Kidney tubule cell (primary cell): ENCODE data around the gene LRP10.
"Not testable (repeated sequence)": the region's sequence is repeated elsewhere in the genome, so short reads cannot be mapped to it uniquely, and the experiment has no call there.

ENCODE experiments used
- DNase-seq: peaks from one replicate; pipeline ENCODE4 v3.0.0-alpha.2; 2018; ENCODE audit warnings: low spot score

The LRP10 gene, protein sequence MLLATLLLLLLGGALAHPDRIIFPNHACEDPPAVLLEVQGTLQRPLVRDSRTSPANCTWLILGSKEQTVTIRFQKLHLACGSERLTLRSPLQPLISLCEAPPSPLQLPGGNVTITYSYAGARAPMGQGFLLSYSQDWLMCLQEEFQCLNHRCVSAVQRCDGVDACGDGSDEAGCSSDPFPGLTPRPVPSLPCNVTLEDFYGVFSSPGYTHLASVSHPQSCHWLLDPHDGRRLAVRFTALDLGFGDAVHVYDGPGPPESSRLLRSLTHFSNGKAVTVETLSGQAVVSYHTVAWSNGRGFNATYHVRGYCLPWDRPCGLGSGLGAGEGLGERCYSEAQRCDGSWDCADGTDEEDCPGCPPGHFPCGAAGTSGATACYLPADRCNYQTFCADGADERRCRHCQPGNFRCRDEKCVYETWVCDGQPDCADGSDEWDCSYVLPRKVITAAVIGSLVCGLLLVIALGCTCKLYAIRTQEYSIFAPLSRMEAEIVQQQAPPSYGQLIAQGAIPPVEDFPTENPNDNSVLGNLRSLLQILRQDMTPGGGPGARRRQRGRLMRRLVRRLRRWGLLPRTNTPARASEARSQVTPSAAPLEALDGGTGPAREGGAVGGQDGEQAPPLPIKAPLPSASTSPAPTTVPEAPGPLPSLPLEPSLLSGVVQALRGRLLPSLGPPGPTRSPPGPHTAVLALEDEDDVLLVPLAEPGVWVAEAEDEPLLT

DNA sequence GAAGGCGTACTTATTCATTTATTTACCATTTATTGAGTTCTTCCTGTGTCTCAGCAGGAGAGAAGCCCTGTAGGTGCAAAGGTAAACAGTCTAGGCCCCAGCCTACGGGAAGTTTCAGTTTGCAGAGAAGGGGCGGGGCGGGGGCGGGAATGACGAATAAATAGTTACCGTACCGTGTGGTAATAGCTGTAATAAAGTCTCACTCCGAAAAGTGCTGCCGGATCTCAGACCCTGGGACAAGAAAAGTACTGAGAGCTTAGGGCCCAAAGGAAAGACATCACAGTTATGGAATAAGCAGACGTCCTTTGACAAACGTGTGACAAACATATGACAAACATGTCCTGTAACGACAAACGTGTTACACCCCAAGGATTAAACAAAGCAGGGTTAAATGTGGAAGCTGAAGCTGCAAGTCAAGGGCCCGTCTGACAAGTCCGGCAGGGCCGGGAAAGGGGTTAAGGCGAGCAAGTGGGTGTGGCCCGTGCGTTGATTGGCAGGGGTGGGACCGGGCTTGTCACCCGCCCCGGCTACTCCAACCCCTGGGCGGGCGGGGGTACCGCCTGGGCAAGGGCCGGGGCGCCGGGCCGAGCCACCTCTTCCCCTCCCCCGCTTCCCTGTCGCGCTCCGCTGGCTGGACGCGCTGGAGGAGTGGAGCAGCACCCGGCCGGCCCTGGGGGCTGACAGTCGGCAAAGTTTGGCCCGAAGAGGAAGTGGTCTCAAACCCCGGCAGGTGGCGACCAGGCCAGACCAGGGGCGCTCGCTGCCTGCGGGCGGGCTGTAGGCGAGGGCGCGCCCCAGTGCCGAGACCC is at the start of gene LRP10:
Gene LRP10 (plus strand): TSS at position 517 of the 809 bp plus-strand sequence. CDS start 564 bp downstream, outside the sequence.
- peak; percentile 91 for DNase-seq

DNA sequence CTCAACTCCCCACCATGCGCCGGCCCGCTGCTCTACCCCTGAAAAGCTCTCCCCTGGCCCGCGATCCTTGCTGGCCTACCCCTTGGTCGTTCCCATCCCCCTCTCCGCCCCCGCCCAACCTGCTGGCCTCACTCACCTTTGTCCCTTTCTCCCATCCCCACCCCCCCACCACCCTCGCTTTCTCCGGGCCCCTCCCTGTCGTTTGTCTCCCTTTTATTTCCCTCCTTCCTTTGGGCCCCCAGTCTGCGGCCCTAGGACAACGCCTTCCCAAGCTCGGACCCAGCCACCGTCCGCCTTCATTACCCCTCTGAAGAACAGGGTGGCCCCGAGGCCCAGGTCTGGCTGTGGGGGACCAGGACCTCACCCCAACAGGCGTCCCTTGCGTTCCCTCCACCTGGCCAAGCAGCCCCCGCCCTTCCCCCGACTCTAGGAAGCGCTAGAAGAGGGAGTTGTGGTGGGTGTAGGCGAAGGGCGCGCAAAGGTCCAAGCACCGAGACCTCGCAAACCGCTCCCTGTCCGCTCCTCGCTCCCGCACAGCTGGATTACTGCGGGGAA is 49.4 kb upstream of the LRP10 start:
- DNase-seq = no peak

DNA sequence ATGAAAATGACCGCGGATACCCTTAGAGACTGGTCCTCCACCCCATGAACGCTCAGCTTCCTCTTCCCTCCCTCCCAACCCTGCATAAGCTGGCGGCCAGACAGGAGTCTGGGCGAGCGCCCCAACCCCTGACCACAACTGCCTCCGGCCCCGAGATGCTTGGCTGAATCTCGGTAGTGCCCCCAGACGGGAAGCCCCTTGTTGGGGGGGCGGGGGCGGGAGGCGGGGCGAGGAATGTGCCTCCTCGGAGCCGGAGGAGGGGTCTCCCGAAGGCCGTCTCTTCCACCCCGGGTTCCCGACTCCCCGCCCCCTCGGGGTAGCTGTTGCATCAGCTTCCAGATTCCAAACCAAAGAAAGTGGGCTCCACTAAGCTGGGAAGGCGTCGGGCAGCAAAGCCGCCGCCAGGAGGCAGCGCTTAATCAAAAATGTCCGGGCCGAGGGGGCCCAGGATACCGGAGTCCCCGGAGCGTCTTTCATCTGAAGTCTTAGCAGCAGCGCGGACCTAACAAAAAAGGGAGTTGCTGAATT is 48.9 kb upstream of the LRP10 start:
- peak; percentile 92 for DNase-seq

DNA sequence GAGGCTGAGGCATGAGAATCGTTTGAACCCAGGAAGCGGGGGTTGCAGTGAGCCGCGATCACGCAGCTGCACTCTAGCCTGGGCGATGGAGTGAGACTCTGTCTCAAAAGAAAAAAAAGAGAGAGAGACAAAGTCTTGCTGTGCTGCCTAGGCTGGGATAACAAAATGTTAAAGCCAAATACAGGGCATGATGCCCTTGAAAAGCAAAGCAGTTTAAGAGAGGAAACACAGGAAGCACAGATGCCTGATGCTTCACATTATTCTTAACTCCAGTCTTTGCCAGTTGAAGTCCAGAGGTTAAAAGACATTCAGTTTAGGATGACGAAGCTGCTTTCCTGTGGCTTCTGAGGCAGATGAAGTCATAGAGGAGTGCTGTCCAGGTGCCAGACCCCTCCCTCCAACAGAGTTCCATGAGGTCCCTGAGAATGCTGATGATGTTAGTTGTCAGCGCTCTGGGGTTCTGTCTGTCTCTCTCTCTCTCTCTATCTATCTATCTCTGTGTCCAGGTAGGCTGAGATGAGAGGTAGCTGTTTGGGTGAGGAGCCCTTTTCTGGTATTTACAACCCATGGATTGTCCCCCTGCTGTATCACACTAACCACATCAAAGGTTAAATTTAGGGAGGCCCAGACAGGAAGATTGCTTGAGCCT is 46.7 kb upstream of the LRP10 start:
- peak; percentile 95 for DNase-seq

DNA sequence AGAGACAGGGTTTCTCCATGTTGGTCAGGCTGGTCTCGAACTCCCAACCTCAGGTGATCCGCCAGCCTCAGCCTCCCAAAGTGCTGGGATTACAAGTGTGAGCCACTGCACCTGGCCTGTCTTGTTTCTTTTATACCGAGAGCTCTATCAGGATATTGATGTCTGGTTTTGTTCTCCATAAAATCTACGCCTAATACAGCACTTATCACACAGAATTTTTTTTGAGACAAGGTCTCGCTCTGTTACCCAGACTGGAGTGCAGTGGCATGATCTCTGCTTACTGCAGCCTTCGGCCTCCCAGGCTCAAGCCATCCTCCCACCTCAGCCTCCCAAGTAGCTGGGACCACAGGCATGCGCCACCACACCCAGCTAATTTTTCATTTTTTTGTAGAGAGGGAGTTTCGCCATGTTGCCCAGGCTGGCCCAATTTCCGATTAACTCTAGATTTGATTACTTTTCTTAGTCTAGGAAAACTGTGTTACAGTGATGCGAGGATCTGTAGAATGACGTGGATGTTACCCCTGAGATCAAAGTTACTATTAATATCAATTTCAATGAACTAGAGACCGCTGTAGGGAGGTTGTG is 42.4 kb upstream of the LRP10 start:
- not testable (repeated sequence) for DNase-seq

DNA sequence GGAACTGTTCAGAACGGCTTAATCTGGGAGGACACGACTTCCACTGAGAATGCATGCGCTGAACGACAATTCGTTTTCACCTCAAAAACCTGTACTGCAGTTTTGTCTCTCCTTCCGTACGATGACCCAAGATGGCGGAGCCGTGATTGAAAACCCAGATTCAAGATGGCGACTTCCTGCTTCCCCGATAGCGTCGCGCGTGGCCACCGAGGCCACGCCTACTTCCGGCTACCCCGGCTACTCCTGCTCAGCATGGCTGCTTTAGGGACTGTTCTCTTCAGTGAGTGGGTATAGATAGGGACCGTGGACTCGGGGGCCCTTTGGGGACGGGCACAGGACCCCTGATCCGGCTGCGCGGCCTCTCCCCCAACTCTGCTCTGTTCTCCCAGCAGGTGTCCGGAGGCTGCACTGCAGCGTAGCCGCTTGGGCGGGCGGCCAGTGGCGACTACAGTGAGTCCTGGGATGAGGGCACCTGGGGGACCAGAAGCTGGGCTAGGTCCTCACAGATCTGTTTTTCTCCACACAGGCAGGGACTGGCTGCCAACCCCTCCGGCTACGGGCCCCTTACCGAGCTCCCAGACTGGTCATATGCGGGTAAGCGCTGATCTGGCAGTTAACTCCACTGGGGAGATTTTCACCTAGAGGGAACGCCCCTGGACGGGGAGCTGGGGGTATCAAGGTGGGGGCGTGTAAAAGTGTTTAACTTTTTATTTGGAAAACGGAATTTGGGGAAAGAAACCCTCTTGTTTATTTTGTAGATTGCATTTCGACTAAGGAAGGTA is 41.7 kb upstream of the LRP10 start, which contains the start of gene MRPL52:
Gene MRPL52 (plus strand): TSS at position 227 of the 782 bp plus-strand sequence. CDS start 26 bp downstream, at position 253.
- peak; percentile 91 for DNase-seq

DNA sequence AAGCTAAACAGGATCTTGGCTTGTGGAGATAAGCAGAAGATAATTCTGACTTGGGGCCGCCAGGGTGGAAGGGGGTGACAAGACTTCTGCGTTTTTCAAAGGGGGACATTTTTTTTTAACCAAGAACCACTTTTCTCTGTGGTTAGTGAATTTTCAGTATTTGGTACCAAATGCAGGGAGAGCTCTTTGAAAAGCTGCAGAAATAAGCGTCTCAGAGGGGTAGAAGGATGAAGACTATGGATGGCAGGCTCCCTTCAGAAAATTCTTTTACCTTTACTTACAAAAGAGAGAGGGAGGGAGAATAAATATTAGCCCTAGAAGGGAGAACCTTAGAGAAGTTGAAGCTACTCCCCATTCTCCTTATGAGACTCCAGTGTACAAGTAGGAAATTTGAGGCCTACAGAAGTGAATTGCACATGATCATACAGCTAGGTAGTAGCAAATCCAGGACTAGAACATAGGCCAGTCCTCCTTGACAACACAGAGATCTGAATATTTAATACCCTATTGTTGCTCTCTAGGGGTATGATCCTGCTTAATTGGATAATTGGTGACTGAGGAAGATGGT is 41.0 kb upstream of the LRP10 start:
- DNase-seq = no peak

DNA sequence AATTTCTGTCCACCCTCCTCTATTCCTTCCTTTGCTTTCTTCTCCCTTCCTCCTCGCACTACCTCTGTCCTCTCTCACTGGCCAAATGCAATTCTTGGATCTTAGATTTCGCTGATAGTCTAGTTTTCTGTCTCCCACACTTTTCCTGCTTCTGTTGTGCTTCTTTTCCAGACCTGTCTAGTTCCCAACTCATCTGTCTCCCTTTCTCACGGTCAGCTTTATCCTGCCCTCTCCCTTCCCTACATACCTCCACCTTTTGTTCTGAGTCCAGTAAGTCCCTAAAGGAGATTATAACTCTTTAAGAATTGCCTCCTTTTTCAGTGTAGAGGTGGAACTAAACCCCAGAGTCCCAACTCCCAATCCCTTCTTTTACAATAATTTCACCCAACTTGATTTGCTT is 36.0 kb upstream of the LRP10 start:
- no peak for DNase-seq

DNA sequence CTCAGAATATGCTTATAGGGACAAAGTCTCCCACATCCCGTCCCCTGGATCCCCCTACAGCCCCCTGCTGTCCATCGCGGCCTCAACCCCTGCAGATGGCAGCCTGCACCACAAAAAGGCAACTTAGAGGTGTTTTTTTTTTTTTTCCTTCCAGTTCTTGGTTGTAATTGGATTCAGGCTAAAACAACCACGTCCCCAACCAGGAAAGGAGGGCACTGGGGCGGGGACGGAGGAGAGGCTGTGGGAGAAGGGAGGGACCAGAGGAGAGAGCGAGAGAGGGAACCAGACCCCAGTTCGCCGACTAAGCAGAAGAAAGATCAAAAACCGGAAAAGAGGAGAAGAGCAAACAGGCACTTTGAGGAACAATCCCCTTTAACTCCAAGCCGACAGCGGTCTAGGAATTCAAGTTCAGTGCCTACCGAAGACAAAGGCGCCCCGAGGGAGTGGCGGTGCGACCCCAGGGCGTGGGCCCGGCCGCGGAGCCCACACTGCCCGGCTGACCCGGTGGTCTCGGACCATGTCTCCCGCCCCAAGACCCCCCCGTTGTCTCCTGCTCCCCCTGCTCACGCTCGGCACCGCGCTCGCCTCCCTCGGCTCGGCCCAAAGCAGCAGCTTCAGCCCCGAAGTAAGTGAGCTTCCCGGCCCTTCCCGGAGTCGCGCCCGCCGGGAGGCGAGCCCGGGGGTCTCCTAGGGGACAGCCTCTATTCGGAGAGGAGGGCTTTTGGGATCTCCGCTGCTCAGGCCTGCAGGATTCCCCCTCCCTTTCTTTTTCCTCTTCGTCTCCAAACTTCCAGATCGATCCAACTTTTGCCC is 35.0 kb upstream of the LRP10 start, which contains the start of gene MMP14:
Gene MMP14 (plus strand): TSS at position 285 of the 813 bp plus-strand sequence. CDS start 233 bp downstream, at position 518.
- peak; percentile 83 for DNase-seq

DNA sequence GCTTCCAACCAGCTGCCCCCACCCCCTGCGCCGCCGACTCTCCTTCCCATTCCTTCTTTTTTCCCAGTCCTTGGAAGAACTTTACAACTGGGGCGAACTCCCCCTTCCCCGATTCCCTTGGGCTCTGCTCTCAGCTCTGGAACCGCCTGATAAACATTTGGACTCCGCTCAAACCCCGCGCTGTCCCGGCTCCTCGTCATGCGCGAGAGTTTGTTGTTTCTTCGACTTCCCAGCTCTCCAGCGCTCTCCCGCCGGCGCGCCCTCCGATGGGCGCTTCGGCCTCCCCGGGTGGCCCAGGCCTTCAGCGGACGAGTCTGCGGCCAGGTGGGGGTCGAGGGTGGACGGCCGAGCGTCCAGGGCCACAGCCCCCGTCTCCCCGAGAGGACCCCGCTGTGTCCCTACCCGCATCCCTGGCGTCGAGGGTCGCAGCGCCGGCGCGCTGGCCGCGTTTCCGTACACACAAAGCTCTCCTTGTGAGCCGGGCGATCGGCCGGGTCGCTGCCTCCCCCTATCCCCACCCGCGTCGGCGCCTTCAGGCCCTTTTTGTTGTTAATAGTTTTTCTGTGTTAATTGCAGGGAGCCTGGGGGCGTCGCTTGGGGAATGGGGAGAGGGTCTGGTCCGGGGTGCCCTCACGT is 34.3 kb upstream of the LRP10 start:
- peak; percentile 53 for DNase-seq

DNA sequence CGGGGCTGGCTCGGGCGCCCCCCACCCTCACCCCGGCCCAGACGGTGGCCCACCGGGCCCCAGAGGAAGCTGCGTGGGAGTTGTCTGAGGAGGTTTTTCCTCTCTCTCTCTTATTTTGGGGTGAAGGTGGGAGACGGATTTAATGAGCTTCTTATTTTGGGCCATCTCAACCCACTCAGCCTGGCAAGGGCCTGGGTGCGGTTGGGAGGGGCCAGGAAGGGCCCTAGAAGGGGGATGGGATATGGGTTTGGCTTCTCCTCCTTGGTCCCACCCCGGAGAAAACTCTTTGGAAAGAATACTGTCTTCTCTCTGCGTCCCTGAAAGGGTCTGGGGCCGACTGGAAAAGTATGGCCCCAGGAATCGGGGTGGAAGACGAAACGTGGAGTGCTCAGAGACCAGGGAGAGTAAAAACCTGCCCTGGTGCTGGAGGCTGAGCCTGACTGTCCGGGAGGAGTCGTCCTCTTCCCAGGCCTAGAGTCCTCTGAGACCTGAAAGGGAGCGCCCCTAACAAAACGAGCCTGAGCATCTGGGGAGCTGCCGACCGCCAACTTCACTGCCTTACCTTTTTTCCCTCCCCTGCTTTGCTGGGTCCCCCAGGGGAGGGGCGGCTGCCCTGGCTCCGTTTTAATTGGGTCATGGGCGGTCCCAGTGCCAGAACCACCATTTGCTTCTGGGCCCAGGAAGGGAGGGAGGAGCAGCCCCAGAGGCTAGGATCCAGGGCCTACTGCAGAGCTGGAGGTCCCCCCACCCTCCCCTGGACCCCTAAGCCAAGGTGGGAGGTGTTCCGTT is 33.6 kb upstream of the LRP10 start:
- peak; percentile 59 for DNase-seq

DNA sequence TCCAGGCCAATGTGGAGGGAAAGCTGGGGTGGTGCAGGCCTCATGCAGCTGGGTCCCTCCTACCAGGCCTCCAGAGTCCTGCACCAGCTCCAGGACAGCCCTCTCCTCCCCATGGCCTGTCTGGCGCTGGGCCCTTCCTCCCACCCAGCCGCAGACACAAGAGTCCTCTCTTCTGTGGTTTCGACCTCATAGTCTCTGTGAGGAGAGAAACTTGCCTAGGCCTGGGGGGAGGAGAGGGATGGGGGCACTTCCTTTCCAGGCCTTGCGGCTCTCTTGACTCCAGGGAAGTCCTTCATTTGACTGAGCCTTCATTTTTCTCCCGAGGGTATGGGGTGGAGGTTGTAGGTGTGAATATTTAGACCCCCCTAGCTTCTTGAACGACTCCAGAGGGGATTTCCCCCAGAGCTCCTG is 32.9 kb upstream of the LRP10 start:
- DNase-seq = peak; percentile 50

DNA sequence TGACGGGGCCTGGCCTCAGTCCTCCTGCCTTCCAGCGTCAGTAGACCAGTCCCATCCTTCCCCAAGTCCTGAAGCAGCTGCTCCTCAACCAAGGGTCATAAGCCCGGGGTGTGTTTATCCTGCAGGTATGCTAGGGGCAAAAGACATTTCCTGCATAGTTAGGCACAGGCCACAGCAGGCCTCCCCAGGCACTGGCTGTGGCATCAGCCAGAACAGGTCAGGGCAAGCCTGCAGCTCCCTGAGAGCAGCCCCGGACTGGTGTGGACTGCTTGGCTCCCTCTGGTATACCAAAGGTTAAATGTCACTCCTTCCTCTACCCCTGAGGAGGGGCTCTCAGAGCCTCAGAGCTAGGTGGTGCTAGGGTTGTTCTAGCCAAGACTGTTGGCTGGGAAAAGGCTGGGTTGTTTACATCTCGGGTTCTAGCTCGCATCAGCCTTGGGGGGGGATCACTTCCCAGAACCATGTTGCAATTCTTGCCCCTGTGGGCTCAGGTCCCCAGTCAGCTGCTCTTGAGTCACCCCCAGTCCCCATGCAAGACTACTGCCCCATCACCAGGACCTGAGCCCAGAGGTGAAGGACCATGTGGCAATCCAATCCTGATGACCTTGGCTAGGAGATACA is 32.3 kb upstream of the LRP10 start:
- peak; percentile 22 for DNase-seq

DNA sequence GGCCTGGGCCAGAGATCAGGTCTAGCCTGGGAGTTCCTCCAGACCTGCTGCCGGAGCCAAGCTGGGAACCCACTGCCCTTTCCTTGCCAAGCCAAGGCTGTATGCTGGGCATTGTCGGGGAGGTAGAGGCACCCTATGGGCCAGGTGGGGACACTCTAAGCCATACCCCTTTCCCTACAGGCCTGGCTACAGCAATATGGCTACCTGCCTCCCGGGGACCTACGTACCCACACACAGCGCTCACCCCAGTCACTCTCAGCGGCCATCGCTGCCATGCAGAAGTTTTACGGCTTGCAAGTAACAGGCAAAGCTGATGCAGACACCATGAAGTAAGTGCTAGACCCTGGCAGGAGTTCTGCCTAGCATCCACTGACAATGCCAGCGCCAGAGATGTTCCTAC is 30.2 kb upstream of the LRP10 start:
- no peak for DNase-seq

DNA sequence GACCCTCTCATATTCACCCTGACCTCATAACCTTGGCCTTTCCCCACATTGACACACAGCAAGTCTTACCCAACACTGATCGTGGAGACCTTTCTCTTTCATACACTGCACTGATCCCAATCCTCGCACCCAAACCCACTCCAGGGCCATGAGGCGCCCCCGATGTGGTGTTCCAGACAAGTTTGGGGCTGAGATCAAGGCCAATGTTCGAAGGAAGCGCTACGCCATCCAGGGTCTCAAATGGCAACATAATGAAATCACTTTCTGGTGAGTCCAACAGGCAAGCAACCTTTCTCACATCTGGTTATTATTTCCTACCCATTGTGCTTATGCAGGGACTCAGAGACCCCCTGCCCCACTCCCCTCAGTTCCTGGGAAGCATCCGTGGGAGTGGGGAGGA is 29.8 kb upstream of the LRP10 start:
- DNase-seq = no peak

DNA sequence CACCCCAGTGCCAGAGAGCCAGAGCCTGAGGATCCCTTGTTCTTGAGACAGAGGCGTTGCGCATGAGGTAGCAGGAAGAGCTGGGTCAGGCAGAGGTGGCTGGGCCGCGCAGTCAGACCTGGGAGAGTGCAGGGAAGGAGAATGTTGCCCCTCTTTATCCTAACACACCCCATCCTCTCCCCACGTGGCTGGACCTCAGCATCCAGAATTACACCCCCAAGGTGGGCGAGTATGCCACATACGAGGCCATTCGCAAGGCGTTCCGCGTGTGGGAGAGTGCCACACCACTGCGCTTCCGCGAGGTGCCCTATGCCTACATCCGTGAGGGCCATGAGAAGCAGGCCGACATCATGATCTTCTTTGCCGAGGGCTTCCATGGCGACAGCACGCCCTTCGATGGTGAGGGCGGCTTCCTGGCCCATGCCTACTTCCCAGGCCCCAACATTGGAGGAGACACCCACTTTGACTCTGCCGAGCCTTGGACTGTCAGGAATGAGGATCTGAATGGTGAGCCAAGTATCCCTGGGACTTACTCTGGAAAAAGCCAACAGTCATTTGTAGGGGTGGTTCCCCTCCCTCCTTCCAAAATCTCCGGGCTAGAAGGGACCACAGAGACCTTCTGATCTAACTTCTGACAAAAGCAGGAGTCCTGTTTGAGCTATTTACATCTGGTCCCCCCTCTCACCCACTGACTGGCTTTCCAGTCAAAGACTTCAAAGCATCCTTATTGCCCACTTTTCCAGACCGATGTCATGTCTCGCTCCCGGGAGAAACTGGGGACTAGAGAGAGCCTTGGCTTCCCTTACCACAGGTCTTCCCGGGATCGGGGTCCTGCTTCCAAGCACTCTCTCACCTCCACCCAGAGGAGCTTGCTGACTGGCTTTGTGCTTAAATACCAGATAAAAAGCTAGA is 29.1 kb upstream of the LRP10 start:
- no peak for DNase-seq
